Upper lobe of right lung (tissue), 1 donor: ENCODE data around the gene JMJD6. TPM values are rescaled to one million over a fixed set of nuclear protein-coding genes. Genes with fewer than 3 reads are reported as not detected.
A peak's percentile ranks its signal among the peaks of the same experiment; 100 is the strongest.
"Not testable (repeated sequence)": the region's sequence is repeated elsewhere in the genome, so short reads cannot be mapped to it uniquely, and the experiment has no call there.

Experiments used
- ATAC-seq: fragments of 200-7000 bp; cut with Tn5 transposase; one replicate; pipeline ENCODE4 v1.9.1; 2020; ENCODE audit warnings: mild to moderate bottlenecking, moderate library complexity
- DNase-seq: peaks from one replicate; pipeline ENCODE4 v3.0.0-alpha.2; 2020
- H3K27ac ChIP-seq: fragments of 200-600 bp; one replicate; pipeline ENCODE4 v1.8.0; 2022
- H3K27me3 ChIP-seq: fragments of 200-600 bp; one replicate; pipeline ENCODE4 v1.8.0; 2022; ENCODE audit warnings: mild to moderate bottlenecking
- H3K36me3 ChIP-seq: fragments of 200-600 bp; one replicate; pipeline ENCODE4 v1.8.0; 2022
- H3K4me1 ChIP-seq: fragments of 200-600 bp; one replicate; pipeline ENCODE4 v1.8.0; 2022
- H3K4me3 ChIP-seq: fragments of 200-600 bp; one replicate; pipeline ENCODE4 v1.8.0; 2022; ENCODE audit warnings: mild to moderate bottlenecking
- H3K9me3 ChIP-seq: fragments of 200-600 bp; one replicate; pipeline ENCODE4 v1.8.0; 2022
- intact Hi-C: fragments of 100-400 bp; cut with DNase I; formaldehyde crosslinking; loops from one replicate; pipeline ENCODE4 v1.11.0; 2022
- total RNA-seq: library from RNA; stranded (reverse); fragmentation: NEBNext Ultra II Directional; extraction: Animal tissue kit (Norgen Biotek cat#: 25700); gene quantifications from one replicate; pipeline ENCODE4 v1.2.1, GENCODE V29; 2021
- TF ChIP-seq, protein P1 (sequence below): fragments of 200-600 bp; IDR thresholded peaks from one replicate; pipeline ENCODE4 v1.8.0; 2022; ENCODE audit warnings: antibody characterized with exemption
- donor health status: DM: no; HTN: yes; CAD: no; lungs with severe emphysema.

The JMJD6 gene
- total RNA-seq, 1 donor from 2014 or later: 29.6 TPM

DNA sequence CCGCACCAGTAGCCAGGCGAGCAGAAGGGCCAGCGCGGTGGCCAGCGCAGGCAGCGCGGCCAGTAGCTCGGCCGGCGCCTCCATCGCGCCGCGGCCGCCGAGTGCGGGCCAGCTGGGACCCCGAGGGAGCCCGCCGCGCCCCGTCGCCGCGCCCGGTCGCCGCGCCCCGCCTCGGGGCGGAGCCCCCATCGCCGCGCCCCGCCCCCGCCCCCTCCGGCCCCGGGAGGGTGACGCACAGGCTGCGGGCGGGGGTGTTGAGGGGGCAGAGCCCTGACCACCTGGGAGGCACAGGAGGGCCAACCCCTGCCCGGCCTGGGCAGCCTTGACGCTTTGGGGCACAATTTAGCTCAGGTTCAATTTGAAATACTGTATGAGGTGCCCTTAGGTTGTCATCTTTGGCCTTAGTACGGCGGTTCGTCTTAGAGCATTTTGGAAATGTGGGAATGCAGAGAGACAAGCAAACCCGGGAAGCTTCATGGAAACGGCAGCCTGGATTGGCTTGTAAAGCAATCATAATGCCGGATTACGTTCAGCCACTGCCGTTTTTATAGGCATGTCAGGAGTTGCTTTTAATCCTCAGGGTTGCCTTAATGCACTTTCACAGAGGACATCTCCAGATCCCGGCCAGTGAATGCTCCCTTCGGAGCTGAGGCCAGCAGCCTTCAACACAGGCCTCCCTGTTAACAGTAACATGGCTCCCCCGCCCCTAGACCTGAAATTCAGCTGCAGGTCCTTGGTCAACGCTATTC, 15.4 kb downstream of the JMJD6 start, which contains the start of gene MXRA7:
Gene MXRA7, minus strand, starts transcription at position 103 of the 749 bp plus-strand sequence. Its CDS starts 19 bp downstream, at position 84.
- Histone ChIP-seq H3K4me3 (peak within 1 kb of the TSS; percentile 75), H3K27me3 (no peaks in the 10 kb centered on the region), H3K36me3 (peaks cover 31% of the 10 kb centered on the region), H3K27ac (peak within 1 kb of the TSS; percentile 84), H3K9me3 (no peaks in the 10 kb centered on the region), H3K4me1 (peaks cover 46% of the 10 kb centered on the region)
- intact Hi-C loops: no loop called here
- TF ChIP-seq, protein P1, sequence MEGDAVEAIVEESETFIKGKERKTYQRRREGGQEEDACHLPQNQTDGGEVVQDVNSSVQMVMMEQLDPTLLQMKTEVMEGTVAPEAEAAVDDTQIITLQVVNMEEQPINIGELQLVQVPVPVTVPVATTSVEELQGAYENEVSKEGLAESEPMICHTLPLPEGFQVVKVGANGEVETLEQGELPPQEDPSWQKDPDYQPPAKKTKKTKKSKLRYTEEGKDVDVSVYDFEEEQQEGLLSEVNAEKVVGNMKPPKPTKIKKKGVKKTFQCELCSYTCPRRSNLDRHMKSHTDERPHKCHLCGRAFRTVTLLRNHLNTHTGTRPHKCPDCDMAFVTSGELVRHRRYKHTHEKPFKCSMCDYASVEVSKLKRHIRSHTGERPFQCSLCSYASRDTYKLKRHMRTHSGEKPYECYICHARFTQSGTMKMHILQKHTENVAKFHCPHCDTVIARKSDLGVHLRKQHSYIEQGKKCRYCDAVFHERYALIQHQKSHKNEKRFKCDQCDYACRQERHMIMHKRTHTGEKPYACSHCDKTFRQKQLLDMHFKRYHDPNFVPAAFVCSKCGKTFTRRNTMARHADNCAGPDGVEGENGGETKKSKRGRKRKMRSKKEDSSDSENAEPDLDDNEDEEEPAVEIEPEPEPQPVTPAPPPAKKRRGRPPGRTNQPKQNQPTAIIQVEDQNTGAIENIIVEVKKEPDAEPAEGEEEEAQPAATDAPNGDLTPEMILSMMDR: no peak
- DNase-seq: peak; percentile 87
- peak; percentile 86 for ATAC-seq

DNA sequence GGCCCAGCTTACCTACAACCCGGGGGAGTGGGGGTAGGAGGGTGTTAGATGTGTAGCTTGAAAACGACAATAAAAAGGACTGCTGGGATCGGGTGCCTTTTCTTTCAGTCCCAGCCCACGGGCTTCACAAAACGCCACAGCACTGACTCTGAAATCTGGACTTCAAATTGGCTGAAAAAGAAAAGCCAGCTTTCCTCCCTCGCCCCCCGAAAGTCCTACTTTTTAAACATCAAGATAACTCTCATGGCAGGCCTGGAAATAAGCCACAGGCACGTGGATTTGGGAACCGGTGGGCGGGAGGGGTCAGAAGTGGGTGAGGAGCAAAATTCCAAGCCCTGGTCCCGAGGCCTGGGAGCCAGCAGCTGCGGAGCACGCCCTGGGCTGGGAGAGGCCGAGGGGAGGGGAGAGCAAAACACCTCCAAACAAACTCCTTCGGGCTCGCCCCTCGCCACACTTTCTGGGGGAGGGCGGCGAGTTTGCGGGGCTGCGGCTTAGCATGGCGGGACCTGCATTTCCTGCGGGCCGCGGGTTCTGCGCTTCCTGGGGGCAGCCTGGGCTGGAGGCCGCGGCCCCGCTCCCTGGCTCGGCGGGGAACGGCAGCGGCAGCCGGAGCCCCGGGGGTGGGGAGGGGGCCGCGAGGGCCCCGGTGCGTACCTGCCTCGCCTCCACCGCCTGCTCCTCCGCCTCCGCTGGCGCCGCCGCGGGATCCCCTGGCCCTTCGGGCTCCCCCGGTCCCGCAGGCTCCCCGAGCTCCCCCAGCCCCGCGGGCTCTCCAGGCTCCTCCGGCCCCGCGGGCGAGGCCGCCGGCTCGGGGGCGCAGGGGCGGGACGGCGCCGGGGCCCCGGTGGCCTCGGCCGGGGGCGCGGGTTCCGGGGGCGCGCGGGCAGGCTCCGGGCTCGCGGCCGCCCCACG, 16.2 kb downstream of the JMJD6 start:
- DNase-seq, H3K9me3 ChIP-seq, intact Hi-C loops, H3K27me3 ChIP-seq: not testable (repeated sequence)
- peak; percentile 33 for ATAC-seq
- peaks cover 38% of the 10 kb centered on the region for H3K4me1 ChIP-seq
- peak overlapping the region; percentile 84 for H3K27ac ChIP-seq
- peak overlapping the region; percentile 75 for H3K4me3 ChIP-seq
- peaks cover 23% of the 10 kb centered on the region for H3K36me3 ChIP-seq

DNA sequence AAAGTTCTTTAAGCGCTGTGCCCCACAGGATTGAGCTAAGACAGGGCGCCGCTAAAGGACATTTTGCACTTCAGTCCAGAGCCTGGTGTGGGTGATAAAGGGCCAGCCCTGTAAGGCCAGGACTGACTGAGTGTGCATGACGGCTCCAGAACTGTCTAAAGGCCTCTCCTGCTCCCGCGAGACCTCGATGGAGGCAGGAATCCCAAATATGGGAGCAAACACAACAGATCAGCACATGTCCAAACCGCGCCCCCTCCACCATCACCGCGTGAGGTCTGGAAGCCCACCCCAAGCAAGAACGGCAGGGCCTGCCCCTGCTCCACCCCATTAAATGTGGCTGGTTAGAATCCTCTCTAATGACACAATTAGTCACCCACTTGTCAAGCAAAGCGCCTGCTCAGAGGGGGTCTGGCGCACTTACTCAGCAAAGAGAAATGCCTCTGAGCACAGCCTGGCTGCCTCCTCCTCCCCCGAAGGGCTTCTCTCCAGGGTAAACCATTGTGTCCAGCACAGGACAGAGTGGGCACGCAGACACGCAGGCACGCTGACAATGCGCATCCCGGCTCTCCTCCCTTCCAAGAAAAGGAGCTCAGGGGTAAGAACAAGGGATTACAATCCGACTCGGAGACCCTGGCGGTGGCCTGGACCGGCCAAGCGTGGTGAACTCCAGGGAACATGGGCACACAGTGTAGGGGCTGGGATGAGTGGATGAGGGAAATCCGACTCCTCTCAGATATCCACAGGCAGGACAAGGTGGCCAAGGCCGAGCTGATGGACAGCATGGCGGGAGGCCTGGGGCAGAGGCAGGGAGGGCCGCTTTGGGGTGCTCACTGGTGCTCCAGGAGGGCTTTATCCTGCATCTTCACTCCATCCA, 17.1 kb downstream of the JMJD6 start:
- TF ChIP-seq, protein P1: no peak
- peak; percentile 54 for ATAC-seq
- peak overlapping the region; percentile 84 for H3K27ac ChIP-seq
- no peaks in the 10 kb centered on the region for H3K9me3 ChIP-seq
- H3K4me3 ChIP-seq: peak overlapping the region; percentile 75
- peaks cover 34% of the 10 kb centered on the region for H3K4me1 ChIP-seq
- peaks cover 20% of the 10 kb centered on the region for H3K36me3 ChIP-seq
- no peaks in the 10 kb centered on the region for H3K27me3 ChIP-seq
- DNase-seq: peak; percentile 73
- intact Hi-C loops: no loop called here

DNA sequence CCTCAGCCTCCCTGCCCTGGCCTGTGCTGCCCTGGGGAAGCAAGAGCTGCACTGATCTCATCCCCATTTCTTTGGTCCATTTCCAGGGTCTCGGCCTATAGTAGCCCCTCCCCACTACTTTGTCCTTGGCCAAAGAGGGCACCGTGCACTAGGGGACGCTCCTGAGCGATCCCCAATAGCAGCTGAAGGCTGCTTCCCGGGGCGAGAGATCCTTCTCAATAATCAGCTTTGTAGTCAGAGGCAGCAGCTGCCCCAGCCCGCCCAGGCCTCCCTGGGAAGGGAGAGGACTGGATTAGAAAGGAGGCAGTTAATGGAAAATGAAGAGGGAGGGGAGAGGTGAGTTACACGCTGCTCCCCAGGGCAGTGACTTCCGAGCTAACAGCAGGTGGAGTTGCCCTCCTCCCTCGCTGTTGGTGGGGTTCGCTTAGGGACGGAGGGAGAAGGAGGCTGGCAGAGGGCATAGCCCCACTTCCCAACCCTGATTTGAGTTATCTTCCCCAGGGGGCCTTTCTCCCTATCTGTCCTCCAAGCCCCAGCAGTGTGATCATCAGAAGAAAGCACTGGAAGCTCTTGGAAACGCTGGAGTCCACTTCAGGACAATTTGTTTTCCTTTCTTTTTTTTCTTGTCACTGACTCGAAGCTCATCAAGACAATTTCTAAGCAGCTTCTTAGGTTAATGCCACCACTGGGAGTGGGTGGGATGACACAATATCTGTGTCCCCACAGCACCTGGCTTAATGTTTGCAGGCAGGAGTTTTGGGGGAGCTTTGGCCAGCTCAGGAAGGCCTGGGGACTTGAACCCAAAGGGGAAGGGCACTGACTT, 18.2 kb downstream of the JMJD6 start:
- TF ChIP-seq, protein P1: peak; percentile 26
- no peaks in the 10 kb centered on the region for H3K9me3 ChIP-seq
- H3K27ac ChIP-seq: peak overlapping the region; percentile 84
- DNase-seq (no peak), ATAC-seq (no peak)
- intact Hi-C loops: no loop called here
- H3K27me3 ChIP-seq: no peaks in the 10 kb centered on the region
- H3K36me3 ChIP-seq: peaks cover 8% of the 10 kb centered on the region
- H3K4me1 ChIP-seq: peaks cover 34% of the 10 kb centered on the region
- no peak overlapping the region for H3K4me3 ChIP-seq

- H3K4me1 ChIP-seq: peaks cover 37% of the 10 kb centered on the region
- ATAC-seq (no peak), DNase-seq (no peak)
- no peak overlapping the region for H3K27ac ChIP-seq
- no peaks in the 10 kb centered on the region for H3K36me3 ChIP-seq
- no peak overlapping the region for H3K4me3 ChIP-seq
- no peaks in the 10 kb centered on the region for H3K9me3 ChIP-seq
- intact Hi-C loops: no loop called here
- no peaks in the 10 kb centered on the region for H3K27me3 ChIP-seq
- TF ChIP-seq, protein P1: no peak
Observed at GRCh38 chr17:76706817-76707216, 19.6 kb downstream of the JMJD6 start.
